HEK293T (cell line): ENCODE measurements around the gene PRDM16.

Experiments
- CTBP1 ChIP-seq: fragments of 450-650 bp; IDR thresholded peaks from 2 replicates; pipeline ENCODE4 v1.6.1; 2016; ENCODE audit warnings: borderline replicate concordance
- FOXA1 ChIP-seq: fragments of 450-650 bp; IDR thresholded peaks from 2 replicates; pipeline ENCODE4 v1.6.1; 2016; ENCODE audit warnings: mild to moderate bottlenecking
- FOXM1 ChIP-seq: fragments of 450-650 bp; IDR thresholded peaks from 2 replicates; pipeline ENCODE4 v1.6.1; 2017; ENCODE audit warnings: mild to moderate bottlenecking, borderline replicate concordance
- LEF1 ChIP-seq: fragments of 450-650 bp; IDR thresholded peaks from 2 replicates; pipeline ENCODE4 v1.6.1; 2017; ENCODE audit warnings: mild to moderate bottlenecking, borderline replicate concordance
- SP1 ChIP-seq: fragments of 450-650 bp; IDR thresholded peaks from 2 replicates; pipeline ENCODE4 v1.6.1; 2017
- SUZ12 ChIP-seq: fragments of 450-650 bp; IDR thresholded peaks from 2 replicates; pipeline ENCODE4 v1.6.1; 2016; ENCODE audit warnings: mild to moderate bottlenecking
- TF ChIP-seq, protein P1 (sequence below): fragments of 450-650 bp; IDR thresholded peaks from 2 replicates; pipeline ENCODE4 v1.6.1; 2016

DNA sequence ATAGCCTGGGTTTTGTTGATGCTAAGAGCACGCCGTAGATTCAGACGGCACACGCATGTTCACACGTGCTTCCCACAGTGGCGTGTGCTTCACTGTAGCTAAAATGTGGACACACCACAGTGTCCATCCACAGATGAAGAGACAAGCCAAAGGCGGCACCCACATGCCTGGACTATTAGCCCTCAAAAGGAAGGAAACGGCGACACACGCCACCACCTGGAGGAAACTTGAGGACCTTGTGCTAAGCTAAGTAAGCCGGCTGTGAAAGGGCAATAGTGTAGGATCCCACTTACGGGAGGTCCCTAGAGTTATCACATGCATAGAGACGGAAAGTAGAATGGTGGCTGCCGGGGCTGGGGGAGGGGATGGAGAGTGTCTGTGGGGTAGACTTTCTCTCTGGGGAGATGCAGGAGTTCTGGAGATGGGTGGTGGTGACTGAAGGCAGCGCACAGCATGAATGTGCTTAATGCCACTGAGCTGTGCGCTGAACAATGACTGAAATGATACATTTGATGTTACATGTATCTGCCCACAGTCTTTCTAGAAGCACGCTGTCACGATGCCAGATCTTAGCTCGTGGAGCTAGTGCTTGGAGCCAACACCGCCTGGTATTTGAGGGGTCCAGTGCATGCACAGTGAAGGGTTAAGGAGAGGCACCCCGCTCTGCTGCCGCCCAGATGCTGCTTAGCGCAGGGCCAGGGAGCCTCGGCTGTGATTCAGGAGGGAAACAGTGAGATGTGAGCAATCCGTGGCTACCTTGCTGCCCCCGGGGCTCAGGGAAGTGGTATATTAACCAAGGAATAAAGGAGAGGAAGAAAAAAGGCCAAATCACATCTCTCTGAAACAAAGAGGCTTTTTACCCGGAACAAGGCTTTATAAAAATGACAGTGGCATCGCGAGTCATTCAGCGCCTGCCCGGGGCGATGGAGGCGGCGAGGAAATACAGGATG, 103.7 kb downstream of the PRDM16 start:
- no peak for TF ChIP-seq FOXM1
- TF ChIP-seq, protein P1, sequence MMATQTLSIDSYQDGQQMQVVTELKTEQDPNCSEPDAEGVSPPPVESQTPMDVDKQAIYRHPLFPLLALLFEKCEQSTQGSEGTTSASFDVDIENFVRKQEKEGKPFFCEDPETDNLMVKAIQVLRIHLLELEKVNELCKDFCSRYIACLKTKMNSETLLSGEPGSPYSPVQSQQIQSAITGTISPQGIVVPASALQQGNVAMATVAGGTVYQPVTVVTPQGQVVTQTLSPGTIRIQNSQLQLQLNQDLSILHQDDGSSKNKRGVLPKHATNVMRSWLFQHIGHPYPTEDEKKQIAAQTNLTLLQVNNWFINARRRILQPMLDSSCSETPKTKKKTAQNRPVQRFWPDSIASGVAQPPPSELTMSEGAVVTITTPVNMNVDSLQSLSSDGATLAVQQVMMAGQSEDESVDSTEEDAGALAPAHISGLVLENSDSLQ: no peak
- TF ChIP-seq FOXA1: no peak
- TF ChIP-seq SP1: no peak
- no peak for TF ChIP-seq LEF1
- no peak for TF ChIP-seq SUZ12
- TF ChIP-seq CTBP1: no peak
